OCI-LY3 (cell line): ENCODE results near the gene CACNA1B.

ENCODE experiments used
- H2AFZ ChIP-seq: fragments of 200-600, 300-600 bp; shearing (Covaris generic); 2 replicates; pipeline ENCODE4 v1.6.0; 2014; ENCODE audit warnings: antibody characterized with exemption, low read depth, low read length
- H3K27ac ChIP-seq: fragments of 200-600, 300-600 bp; sonication (generic); 2 replicates; pipeline ENCODE4 v1.5.1; 2014; ENCODE audit warnings: mild to moderate bottlenecking, low read length, moderate library complexity, mixed read lengths
- H3K27me3 ChIP-seq: fragments of 200-600, 300-600 bp; sonication (generic); 2 replicates; pipeline ENCODE4 v1.6.1; 2014; ENCODE audit warnings: low read depth, low read length, mixed read lengths
- H3K36me3 ChIP-seq: fragments of 200-600, 300-600 bp; sonication (generic); replicated peaks from 2 replicates; pipeline ENCODE3; 2014; ENCODE audit warnings: low read depth, low read length, mixed read lengths
- H3K4me1 ChIP-seq: fragments of 300-600, 200-600 bp; sonication (generic); 2 replicates; pipeline ENCODE4 v1.6.1; 2014; ENCODE audit warnings: low read length, mixed read lengths
- H3K4me2 ChIP-seq: fragments of 200-600, 300-600 bp; sonication (generic); 2 replicates; pipeline ENCODE4 v1.6.1; 2014; ENCODE audit warnings: low read length, mixed read lengths
- H3K4me3 ChIP-seq: fragments of 300-600, 200-600 bp; sonication (generic); 2 replicates; pipeline ENCODE4 v1.5.1; 2014; ENCODE audit warnings: antibody characterized with exemption, mild to moderate bottlenecking, low read length, moderate library complexity
- H3K79me2 ChIP-seq: fragments of 300-600, 200-600 bp; shearing (Covaris generic); 2 replicates; pipeline ENCODE4 v1.6.1; 2014; ENCODE audit warnings: mild to moderate bottlenecking, low read length, mixed read lengths
- H3K9ac ChIP-seq: fragments of 300-600, 200-600 bp; shearing (Covaris generic); 2 replicates; pipeline ENCODE4 v1.6.0; 2014; ENCODE audit warnings: mild to moderate bottlenecking, low read length, moderate library complexity
- H3K9me3 ChIP-seq: fragments of 200-600, 300-600 bp; shearing (Covaris generic); 2 replicates; pipeline ENCODE4 v1.6.1; 2014; ENCODE audit warnings: low read length, mixed read lengths; ENCODE audit not compliant: insufficient read depth
- H4K20me1 ChIP-seq: fragments of 200-600, 300-600 bp; sonication (generic); 2 replicates; pipeline ENCODE4 v1.6.1; 2016; ENCODE audit warnings: low read length, mixed read lengths; ENCODE audit not compliant: insufficient read depth
- EZH2phosphoT487 ChIP-seq: fragments of 200-600 bp; shearing (Covaris generic); IDR thresholded peaks from 2 replicates; pipeline ENCODE4 v1.6.1; 2018; ENCODE audit warnings: antibody characterized with exemption, mixed run types, low read depth
- TF ChIP-seq, protein P1 (sequence below): fragments of 200-600, 300-600 bp; sonication (generic); IDR thresholded peaks from 2 replicates; pipeline ENCODE4 v1.5.1; 2014; ENCODE audit warnings: antibody characterized with exemption, low read length, low read depth

Gene CACNA1B

DNA sequence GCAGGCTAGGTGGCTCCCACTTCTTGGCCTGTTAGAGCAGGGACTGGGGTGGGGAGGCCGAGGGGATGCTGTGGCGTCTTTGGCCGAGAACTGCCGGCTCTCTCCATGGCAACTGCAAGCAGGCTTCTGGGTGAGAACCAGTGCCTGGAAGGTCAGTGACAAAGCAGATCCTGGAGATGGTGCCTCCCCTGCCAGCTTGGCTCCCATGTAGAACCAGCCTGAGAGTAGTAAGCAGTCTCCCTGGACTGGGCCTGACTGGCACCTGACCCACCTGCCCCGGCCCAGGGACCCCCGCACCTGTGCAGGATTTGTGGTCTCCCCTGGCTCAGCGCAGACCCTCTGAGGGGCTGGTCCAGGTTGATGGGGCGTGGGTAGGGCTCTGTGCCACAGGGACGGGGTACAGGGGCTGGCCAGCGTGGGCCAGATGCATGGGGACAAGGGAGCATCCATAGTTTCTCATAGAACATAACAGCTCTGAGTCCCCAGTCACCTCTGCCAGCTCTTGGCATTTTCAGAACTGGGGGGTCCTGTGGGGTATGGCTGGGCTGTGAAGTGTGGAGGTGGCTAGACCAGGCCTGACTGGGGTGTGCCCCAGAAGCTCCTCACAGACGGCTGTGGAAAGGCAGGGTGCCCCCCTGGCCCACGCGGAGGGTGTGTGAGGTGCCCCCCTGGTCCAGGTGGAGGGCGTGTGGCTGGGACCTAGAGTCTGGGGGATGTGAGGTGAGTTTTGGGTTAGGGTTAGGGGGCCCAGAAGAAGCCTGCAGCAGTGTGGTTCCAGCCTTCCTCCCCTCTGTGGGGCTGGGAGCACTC, 22.2 kb downstream of the CACNA1B start:
- no peak for TF ChIP-seq EZH2phosphoT487
- TF ChIP-seq, protein P1, sequence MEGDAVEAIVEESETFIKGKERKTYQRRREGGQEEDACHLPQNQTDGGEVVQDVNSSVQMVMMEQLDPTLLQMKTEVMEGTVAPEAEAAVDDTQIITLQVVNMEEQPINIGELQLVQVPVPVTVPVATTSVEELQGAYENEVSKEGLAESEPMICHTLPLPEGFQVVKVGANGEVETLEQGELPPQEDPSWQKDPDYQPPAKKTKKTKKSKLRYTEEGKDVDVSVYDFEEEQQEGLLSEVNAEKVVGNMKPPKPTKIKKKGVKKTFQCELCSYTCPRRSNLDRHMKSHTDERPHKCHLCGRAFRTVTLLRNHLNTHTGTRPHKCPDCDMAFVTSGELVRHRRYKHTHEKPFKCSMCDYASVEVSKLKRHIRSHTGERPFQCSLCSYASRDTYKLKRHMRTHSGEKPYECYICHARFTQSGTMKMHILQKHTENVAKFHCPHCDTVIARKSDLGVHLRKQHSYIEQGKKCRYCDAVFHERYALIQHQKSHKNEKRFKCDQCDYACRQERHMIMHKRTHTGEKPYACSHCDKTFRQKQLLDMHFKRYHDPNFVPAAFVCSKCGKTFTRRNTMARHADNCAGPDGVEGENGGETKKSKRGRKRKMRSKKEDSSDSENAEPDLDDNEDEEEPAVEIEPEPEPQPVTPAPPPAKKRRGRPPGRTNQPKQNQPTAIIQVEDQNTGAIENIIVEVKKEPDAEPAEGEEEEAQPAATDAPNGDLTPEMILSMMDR, result no peak
- H3K79me2 ChIP-seq, result peaks cover 99% of the 10 kb centered on the region
- no peak overlapping the region for H2AFZ ChIP-seq
- H3K27ac ChIP-seq, result no peak overlapping the region; the same call in 1 of the 2 replicates
- H3K4me3 ChIP-seq, result no peak overlapping the region
- peaks cover 93% of the 10 kb centered on the region for H4K20me1 ChIP-seq
- no peak overlapping the region for H3K9ac ChIP-seq
- H3K4me2 ChIP-seq, result no peak overlapping the region
- peaks cover 41% of the 10 kb centered on the region for H3K4me1 ChIP-seq
- H3K9me3 ChIP-seq, result no peaks in the 10 kb centered on the region
- no peaks in the 10 kb centered on the region for H3K27me3 ChIP-seq
- peaks cover 47% of the 10 kb centered on the region for H3K36me3 ChIP-seq

- TF ChIP-seq, protein P1, result no peak
- no peak for TF ChIP-seq EZH2phosphoT487
- no peak overlapping the region for H2AFZ ChIP-seq
- peaks cover 44% of the 10 kb centered on the region for H3K36me3 ChIP-seq
- peaks cover 99% of the 10 kb centered on the region for H3K79me2 ChIP-seq
- H3K4me2 ChIP-seq, result no peak overlapping the region
- peaks cover 92% of the 10 kb centered on the region for H4K20me1 ChIP-seq
- H3K27me3 ChIP-seq, result no peaks in the 10 kb centered on the region
- H3K4me3 ChIP-seq, result no peak overlapping the region
- peaks cover 33% of the 10 kb centered on the region for H3K4me1 ChIP-seq
- no peak overlapping the region for H3K9ac ChIP-seq
- peak overlapping the region; percentile 14; the same call in 1 of the 2 replicates for H3K27ac ChIP-seq
- H3K9me3 ChIP-seq, result no peaks in the 10 kb centered on the region
Measured at GRCh38 chr9:137900584-137901310, 23.2 kb downstream of the CACNA1B start.

DNA sequence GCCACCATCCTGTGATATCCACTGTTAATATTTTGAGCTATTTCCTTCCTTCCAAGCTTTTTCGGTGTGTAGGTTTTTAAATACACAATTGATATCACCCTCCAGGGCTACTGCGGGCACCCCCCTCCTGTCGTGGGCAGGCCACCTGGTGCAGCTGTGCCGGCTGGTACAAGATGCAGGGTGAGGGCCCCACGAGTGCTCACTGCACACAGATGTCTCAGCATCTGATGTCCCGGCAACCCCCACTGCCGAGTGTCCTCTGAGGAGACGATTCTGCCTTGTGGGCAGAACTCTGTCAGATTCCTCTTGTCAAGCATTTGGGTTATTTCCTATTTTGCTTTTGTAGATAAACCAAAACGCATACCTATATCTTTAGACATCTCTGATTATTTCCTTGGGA, 25.1 kb downstream of the CACNA1B start:
- H4K20me1 ChIP-seq, result peaks cover 95% of the 10 kb centered on the region
- TF ChIP-seq EZH2phosphoT487, result no peak
- TF ChIP-seq, protein P1, result no peak
- no peak overlapping the region for H3K4me3 ChIP-seq
- H3K27me3 ChIP-seq, result no peaks in the 10 kb centered on the region
- peak overlapping the region; percentile 31; the same call in 1 of the 2 replicates for H3K27ac ChIP-seq
- H3K9ac ChIP-seq, result no peak overlapping the region
- peaks cover 21% of the 10 kb centered on the region for H3K4me1 ChIP-seq
- H3K9me3 ChIP-seq, result no peaks in the 10 kb centered on the region
- H3K4me2 ChIP-seq, result no peak overlapping the region
- H2AFZ ChIP-seq, result no peak overlapping the region
- peaks cover 58% of the 10 kb centered on the region for H3K36me3 ChIP-seq
- H3K79me2 ChIP-seq, result peaks cover 100% of the 10 kb centered on the region

GRCh38 chr9:137905740-137906139, 28.2 kb downstream of the CACNA1B start:
- Histone ChIP-seq H3K4me2 (no peak overlapping the region), H3K9ac (no peak overlapping the region), H3K79me2 (peaks cover 100% of the 10 kb centered on the region), H3K4me1 (peaks cover 15% of the 10 kb centered on the region), H3K27ac (no peak overlapping the region), H3K27me3 (no peaks in the 10 kb centered on the region), H3K4me3 (no peak overlapping the region), H2AFZ (no peak overlapping the region), H4K20me1 (peaks cover 89% of the 10 kb centered on the region), H3K36me3 (peaks cover 51% of the 10 kb centered on the region), H3K9me3 (no peaks in the 10 kb centered on the region)
- no peak for TF ChIP-seq EZH2phosphoT487
- TF ChIP-seq, protein P1, result no peak
